ENCODE measurements around the gene ARAP3. TPM values are rescaled to one million over a fixed set of nuclear protein-coding genes. Genes with fewer than 3 reads are reported as not detected.

The ARAP3 gene
- polyA plus RNA-seq, 1 experiment: 3.5 TPM

DNA sequence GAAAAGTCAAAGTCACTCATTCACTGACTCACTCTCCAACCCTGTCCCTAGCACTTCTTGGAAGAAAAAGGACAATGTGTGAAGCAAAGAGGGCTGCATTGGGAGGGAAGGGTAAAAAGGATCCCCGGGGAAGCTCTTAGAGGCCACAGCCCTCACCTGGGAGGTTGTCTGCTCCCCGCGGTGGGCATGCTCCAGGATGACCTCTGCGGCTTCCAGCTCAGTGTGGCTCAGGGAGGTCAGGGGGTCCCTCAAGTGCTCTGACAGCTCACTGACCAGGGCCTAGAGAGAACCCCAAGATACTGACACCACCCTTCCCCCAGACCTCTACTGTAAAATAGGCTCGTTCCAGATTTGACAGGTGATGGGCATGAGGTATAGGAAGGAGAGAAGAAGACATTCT is 34.8 kb downstream of the ARAP3 start:
- CTCF ChIA-PET: interaction anchor here (1.0 kb wide), 1 partner anchor 55 kb away, joined by 3 read pairs; no protein-coding TSS in a partner anchor

DNA sequence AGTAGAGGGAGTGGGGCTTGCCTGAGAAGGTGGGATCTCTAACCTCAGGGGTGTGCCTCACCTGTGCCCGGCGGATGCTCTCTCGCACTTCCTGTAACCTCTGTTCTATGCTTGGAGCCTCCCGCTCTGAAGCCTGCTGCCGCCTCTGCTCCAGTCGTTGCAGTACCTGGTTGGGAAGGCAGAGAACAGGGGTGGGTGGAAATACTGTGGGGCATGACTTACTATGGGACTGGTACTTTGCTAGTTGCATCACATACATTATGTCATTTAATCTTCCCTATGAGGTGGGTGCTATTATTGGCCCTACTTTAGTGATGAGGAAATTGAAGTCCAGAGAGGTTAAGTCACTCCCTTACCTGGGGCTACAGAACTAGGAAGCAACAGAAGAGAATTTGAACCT is 36.0 kb downstream of the ARAP3 start:
- CTCF ChIA-PET: interaction anchor here (1.1 kb wide), 1 partner anchor 27 kb away, joined by 6 read pairs; the partner anchor contains the start of gene DIAPH1
- TF ChIP-seq, protein P1, sequence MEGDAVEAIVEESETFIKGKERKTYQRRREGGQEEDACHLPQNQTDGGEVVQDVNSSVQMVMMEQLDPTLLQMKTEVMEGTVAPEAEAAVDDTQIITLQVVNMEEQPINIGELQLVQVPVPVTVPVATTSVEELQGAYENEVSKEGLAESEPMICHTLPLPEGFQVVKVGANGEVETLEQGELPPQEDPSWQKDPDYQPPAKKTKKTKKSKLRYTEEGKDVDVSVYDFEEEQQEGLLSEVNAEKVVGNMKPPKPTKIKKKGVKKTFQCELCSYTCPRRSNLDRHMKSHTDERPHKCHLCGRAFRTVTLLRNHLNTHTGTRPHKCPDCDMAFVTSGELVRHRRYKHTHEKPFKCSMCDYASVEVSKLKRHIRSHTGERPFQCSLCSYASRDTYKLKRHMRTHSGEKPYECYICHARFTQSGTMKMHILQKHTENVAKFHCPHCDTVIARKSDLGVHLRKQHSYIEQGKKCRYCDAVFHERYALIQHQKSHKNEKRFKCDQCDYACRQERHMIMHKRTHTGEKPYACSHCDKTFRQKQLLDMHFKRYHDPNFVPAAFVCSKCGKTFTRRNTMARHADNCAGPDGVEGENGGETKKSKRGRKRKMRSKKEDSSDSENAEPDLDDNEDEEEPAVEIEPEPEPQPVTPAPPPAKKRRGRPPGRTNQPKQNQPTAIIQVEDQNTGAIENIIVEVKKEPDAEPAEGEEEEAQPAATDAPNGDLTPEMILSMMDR (IDR thresholded peaks at IDR 0.05; ENCODE audit: low read depth, low read length): no peak
- POLR2A ChIA-PET: no interaction called here

More for the DNA sequence above, 34.8 kb downstream of the ARAP3 start:
- H3K27ac ChIP-seq (ENCODE audit: low read depth, low read length): no peak overlapping the region
- POLR2A ChIA-PET: no interaction called here
- no peak overlapping the region for H3K4me3 ChIP-seq (ENCODE audit: low read depth, low read length)
- no peak for DNase-seq (ENCODE audit: low read depth, low spot score)
- TF ChIP-seq, protein P1 (IDR thresholded peaks at IDR 0.05; ENCODE audit: low read depth, low read length): no peak
- H3K27me3 ChIP-seq (ENCODE audit: control insufficient read depth, insufficient read depth, low read length): no peaks in the 10 kb centered on the region
- no peaks in the 10 kb centered on the region for H3K9me3 ChIP-seq (ENCODE audit: control insufficient read depth, insufficient read depth, low read length)

DNA sequence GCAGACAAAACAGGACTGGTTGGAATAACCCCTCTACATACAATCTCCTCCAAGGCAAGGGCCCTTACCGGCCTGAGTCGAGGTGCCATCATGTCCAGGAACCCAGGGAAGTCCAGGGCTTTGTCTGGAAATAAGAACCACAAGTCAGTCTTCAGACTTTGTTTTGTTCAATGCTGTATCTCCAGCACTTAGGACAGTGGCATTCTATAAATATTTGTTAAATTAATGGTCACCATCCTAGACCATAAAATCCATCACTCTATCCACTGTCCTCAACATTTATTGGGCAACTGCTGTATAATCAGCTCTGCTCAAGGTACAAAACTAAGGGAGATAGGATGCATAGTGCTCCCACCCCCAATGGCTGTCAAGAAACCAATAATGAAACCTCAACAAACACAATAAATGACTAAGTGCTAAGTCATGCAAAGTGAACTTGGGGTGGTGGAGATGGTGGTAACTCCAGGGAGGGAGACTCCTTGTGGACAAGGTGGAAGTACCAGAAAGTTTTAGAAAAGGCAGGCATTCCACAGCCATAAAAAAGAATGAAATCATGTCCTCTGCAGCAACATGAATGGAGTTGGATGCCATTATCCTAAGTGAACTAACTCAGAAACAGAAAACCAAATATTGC is 40.3 kb downstream of the ARAP3 start:
- ChIA-PET POLR2A (no interaction called here), CTCF (interaction anchor here (0.5 to 2.0 kb wide), 4 partner anchors 9 to 51 kb away, joined by 3 to 19 read pairs (median 3); partner anchors contain the start of gene FCHSD1)
- TF ChIP-seq, protein P1 (IDR thresholded peaks at IDR 0.05; ENCODE audit: low read depth, low read length): peak; percentile 50
- DNase-seq (ENCODE audit: low read depth, low spot score): no peak
- H3K27me3 ChIP-seq (ENCODE audit: control insufficient read depth, insufficient read depth, low read length): no peaks in the 10 kb centered on the region
- H3K9me3 ChIP-seq (ENCODE audit: control insufficient read depth, insufficient read depth, low read length): no peaks in the 10 kb centered on the region; the same call in 1 of the 2 replicates
- H3K4me3 ChIP-seq (ENCODE audit: low read depth, low read length): no peak overlapping the region
- no peak overlapping the region for H3K27ac ChIP-seq (ENCODE audit: low read depth, low read length)

More for the DNA sequence above, 36.0 kb downstream of the ARAP3 start:
- Histone ChIP-seq H3K9me3 (ENCODE audit: control insufficient read depth, insufficient read depth, low read length) (no peaks in the 10 kb centered on the region), H3K4me3 (ENCODE audit: low read depth, low read length) (no peak overlapping the region), H3K27me3 (ENCODE audit: control insufficient read depth, insufficient read depth, low read length) (no peaks in the 10 kb centered on the region), H3K27ac (ENCODE audit: low read depth, low read length) (no peak overlapping the region)
- no peak for DNase-seq (ENCODE audit: low read depth, low spot score)

DNA sequence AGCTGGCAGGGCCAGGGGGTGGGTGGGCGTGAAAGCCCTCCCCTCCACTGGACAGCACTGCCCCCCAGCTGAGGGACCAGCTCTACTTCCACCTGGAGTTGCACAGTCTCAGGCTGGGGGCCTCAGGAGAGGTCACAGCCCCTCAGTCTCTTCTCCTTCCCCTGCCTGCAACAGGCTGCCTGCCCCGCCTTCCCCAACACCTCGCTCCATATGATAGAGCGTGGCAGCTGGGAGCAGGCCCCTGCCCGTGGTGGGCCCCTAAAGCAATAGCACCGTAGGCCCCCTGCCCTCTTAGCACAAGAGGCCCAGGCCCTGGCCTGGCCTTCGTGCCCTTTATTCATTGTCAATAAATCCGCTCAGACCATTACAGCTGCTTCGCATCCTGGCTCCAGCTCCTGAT is 41.3 kb downstream of the ARAP3 start:
- ChIA-PET POLR2A (no interaction called here), CTCF (interaction anchor here (1.2 to 1.6 kb wide), 2 partner anchors 49 to 51 kb away, joined by 3 to 4 read pairs; no protein-coding TSS in a partner anchor)
- DNase-seq (ENCODE audit: low read depth, low spot score): no peak
- Histone ChIP-seq H3K27me3 (ENCODE audit: control insufficient read depth, insufficient read depth, low read length) (no peaks in the 10 kb centered on the region), H3K4me3 (ENCODE audit: low read depth, low read length) (no peak overlapping the region), H3K27ac (ENCODE audit: low read depth, low read length) (no peak overlapping the region), H3K9me3 (ENCODE audit: control insufficient read depth, insufficient read depth, low read length) (no peaks in the 10 kb centered on the region; the same call in 1 of the 2 replicates)
- TF ChIP-seq, protein P1 (IDR thresholded peaks at IDR 0.05; ENCODE audit: low read depth, low read length): no peak

DNA sequence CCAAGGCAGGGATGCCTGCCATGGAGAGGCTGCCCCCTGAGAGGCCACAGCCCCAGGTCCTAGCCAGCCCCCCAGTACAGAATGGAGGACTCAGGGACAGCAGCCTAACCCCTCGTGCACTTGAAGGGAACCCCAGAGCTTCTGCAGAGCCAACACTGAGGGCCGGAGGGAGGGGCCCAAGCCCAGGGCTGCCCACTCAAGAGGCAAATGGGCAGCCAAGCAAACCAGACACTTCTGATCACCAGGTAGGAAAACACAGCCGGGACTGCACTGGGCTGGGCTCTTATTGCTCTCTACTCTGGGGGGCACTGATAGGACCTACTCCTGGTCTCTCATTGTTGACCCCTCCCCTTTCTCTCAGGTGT is 42.0 kb downstream of the ARAP3 start:
- Histone ChIP-seq H3K27me3 (ENCODE audit: control insufficient read depth, insufficient read depth, low read length) (no peaks in the 10 kb centered on the region), H3K9me3 (ENCODE audit: control insufficient read depth, insufficient read depth, low read length) (no peaks in the 10 kb centered on the region; the same call in 1 of the 2 replicates), H3K4me3 (ENCODE audit: low read depth, low read length) (no peak overlapping the region), H3K27ac (ENCODE audit: low read depth, low read length) (no peak overlapping the region)
- ChIA-PET POLR2A (no interaction called here), CTCF (interaction anchor here (1.6 kb wide), 1 partner anchor 48 kb away, joined by 4 read pairs; no protein-coding TSS in a partner anchor)
- TF ChIP-seq, protein P1 (IDR thresholded peaks at IDR 0.05; ENCODE audit: low read depth, low read length): no peak
- DNase-seq (ENCODE audit: low read depth, low spot score): no peak
